ENCODE data around the gene TAB2. TPM values are rescaled to one million over a fixed set of nuclear protein-coding genes. Genes with fewer than 3 reads are reported as not detected.

The TAB2 gene
- total RNA-seq, 1 donor from 2014 or later: 65.8 TPM

GRCh38 chr6:149303468-149303867, 14.0 kb upstream of the TAB2 start:
- Histone ChIP-seq H3K9me3 (no peaks in the 10 kb centered on the region), H3K27me3 (no peaks in the 10 kb centered on the region), H3K36me3 (no peaks in the 10 kb centered on the region), H3K27ac (no peak overlapping the region), H3K4me1 (no peaks in the 10 kb centered on the region), H3K4me3 (no peak overlapping the region)
- DNase-seq: no peak
- intact Hi-C loops (cut with DNase I): no loop called here
- no peak for ATAC-seq
- no peak for TF ChIP-seq CTCF (IDR thresholded peaks at IDR 0.05)

- no peaks in the 10 kb centered on the region for H3K9me3 ChIP-seq
- ATAC-seq (no peak), DNase-seq (no peak)
- no peak overlapping the region for H3K27ac ChIP-seq
- no peaks in the 10 kb centered on the region for H3K27me3 ChIP-seq
- no peaks in the 10 kb centered on the region for H3K4me1 ChIP-seq
- no peak overlapping the region for H3K4me3 ChIP-seq
- H3K36me3 ChIP-seq: no peaks in the 10 kb centered on the region
- TF ChIP-seq CTCF (IDR thresholded peaks at IDR 0.05): no peak
- intact Hi-C loops (cut with DNase I): no loop called here
Measured at GRCh38 chr6:149305372-149305771, 12.1 kb upstream of the TAB2 start.

GRCh38 chr6:149306967-149307366, 10.5 kb upstream of the TAB2 start:
- Histone ChIP-seq H3K27ac (no peak overlapping the region), H3K9me3 (no peaks in the 10 kb centered on the region), H3K27me3 (no peaks in the 10 kb centered on the region), H3K4me1 (no peaks in the 10 kb centered on the region), H3K36me3 (no peaks in the 10 kb centered on the region), H3K4me3 (no peak overlapping the region)
- no peak for TF ChIP-seq CTCF (IDR thresholded peaks at IDR 0.05)
- DNase-seq: no peak
- intact Hi-C loops (cut with DNase I): no loop called here
- no peak for ATAC-seq

- intact Hi-C loops (cut with DNase I): no loop called here
- peaks cover 4% of the 10 kb centered on the region for H3K4me1 ChIP-seq
- DNase-seq (no peak), ATAC-seq (no peak)
- no peaks in the 10 kb centered on the region for H3K27me3 ChIP-seq
- no peaks in the 10 kb centered on the region for H3K9me3 ChIP-seq
- H3K36me3 ChIP-seq: no peaks in the 10 kb centered on the region
- H3K4me3 ChIP-seq: no peak overlapping the region
- no peak overlapping the region for H3K27ac ChIP-seq
- no peak for TF ChIP-seq CTCF (IDR thresholded peaks at IDR 0.05)
Measured at GRCh38 chr6:149311293-149311692, 6.2 kb upstream of the TAB2 start.

GRCh38 chr6:149311766-149312165, 5.7 kb upstream of the TAB2 start:
- peaks cover 6% of the 10 kb centered on the region for H3K4me1 ChIP-seq
- DNase-seq (no peak), ATAC-seq (no peak)
- H3K9me3 ChIP-seq: no peaks in the 10 kb centered on the region
- H3K36me3 ChIP-seq: no peaks in the 10 kb centered on the region
- no peak overlapping the region for H3K4me3 ChIP-seq
- intact Hi-C loops (cut with DNase I): no loop called here
- no peak for TF ChIP-seq CTCF (IDR thresholded peaks at IDR 0.05)
- no peaks in the 10 kb centered on the region for H3K27me3 ChIP-seq
- H3K27ac ChIP-seq: no peak overlapping the region

GRCh38 chr6:149313070-149313469, 4.4 kb upstream of the TAB2 start:
- Histone ChIP-seq H3K36me3 (no peaks in the 10 kb centered on the region), H3K4me1 (peaks cover 6% of the 10 kb centered on the region), H3K27me3 (no peaks in the 10 kb centered on the region), H3K27ac (no peak overlapping the region), H3K9me3 (no peaks in the 10 kb centered on the region), H3K4me3 (no peak overlapping the region)
- ATAC-seq: no peak
- no peak for DNase-seq
- TF ChIP-seq CTCF (IDR thresholded peaks at IDR 0.05): no peak
- intact Hi-C loops (cut with DNase I): no loop called here

All from upper lobe of right lung (tissue), 1 donor.